ENCODE measurements around the gene PTPRO. TPM values are rescaled to one million over a fixed set of nuclear protein-coding genes. Genes with fewer than 3 reads are reported as not detected.

Gene PTPRO
- total RNA-seq = 0.10 TPM in 1 of 2 replicates, not detected in the other

GRCh38 chr12:15322164-15323061, at the start of gene PTPRO:
Gene PTPRO (plus strand): TSS chr12:15322508.

Other genes with a start within 250 kb of the PTPRO start
- gene RERG, start 101.1 kb upstream of the PTPRO start, total RNA-seq = 5.1 and 7.9 TPM in 2 replicates

All from cardiac ventricle fibroblast (primary cell).